Epidermal melanocyte (primary cell): ENCODE data around the gene NUDT5.

Experiments
- DNase-seq: peaks from one replicate; pipeline ENCODE4 v3.0.0; 2011; ENCODE audit warnings: low spot score; ENCODE audit not compliant: insufficient read length

NUDT5 gene

DNA sequence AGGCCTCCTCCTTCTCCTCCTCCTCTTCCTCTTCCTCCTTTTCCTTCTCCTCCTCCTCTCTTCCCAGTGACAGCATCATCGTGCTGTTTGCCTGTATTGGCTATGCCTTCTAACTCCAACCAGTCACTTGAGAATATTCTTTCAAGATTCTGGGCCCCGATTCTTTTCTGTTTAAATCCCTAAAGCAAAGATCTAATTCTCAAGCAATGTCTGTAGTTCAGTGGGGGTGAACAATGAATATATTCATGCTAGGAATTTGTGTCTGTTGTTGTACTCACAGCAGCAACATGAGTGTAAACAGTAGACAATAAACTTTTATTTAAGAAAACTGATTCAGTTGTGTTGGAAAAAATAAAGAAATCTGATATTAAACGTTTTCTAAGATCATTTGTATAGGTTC lies 30.7 kb downstream of the NUDT5 start:
- DNase-seq: peak; percentile 61

DNA sequence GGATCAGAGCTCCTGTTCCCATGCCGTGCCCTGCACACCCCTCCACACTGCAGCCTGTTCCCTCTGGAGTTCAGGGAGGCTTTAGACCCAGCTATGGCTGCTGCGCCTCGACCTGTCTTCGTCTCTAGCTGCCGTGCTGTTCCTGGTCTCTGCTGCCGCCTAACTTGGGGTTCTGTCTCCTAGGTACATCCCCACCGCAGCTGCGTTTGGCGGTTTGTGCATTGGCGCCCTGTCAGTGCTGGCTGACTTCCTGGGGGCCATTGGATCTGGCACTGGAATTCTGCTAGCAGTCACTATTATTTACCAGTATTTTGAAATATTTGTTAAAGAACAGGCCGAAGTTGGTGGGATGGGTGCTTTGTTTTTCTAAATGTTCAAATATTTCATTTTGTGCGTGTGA lies 31.6 kb downstream of the NUDT5 start:
- no peak for DNase-seq

DNA sequence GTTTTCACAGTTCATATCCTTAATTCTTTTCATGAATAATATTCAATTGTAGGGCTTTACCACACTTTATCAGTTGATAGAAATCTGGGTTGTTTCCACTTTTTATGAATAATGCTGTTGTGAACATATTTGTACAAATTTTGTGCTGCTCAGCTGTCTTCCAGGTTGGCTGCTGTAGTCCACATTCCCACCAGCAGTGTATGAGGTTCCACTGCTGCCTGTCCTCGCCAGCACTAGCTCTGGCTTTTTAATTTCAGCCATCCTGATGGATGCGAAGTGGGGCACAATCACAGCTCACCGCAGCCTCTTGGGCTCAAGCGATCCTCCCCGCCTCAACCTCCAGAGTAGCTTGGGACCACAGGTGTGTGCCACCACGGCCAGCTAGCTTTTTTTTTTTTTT lies 32.8 kb downstream of the NUDT5 start:
- DNase-seq: no peak

DNA sequence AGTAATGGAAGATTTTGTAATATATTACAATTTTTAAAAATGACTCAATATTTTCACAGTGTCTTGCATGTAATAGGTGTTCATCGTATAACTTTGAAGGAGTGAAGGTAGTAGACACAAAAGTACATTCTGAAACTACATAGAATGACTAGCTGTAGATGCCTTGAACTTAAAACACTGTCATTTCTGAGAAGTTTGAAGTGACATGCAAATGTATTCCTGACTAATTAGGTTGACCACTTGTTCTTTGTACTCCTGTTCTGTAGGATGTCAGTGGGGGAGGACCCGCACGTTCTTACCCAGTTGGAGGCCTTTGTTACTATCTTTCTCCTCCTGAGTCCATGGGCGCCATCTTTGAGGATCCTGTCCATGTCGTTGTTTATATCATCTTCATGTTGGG lies 35.0 kb downstream of the NUDT5 start:
- DNase-seq: no peak

DNA sequence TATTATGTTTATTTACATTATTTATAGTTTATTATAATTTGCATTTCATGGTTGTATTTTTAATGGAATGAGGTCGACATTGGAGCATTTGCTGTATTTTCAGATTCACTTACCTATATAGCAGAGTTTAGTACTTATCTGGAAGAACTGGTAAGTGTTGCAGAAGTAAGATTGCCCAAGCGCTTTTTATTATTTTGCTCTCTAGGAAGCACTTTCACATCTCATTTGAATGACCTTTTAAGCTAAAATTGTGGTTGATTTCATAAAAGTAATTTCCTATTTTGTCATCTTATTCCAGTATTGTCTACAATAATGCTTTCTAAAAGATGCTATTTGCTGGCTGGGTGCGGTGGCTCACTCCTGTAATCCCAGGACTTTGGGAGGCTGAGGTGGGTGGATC lies 37.6 kb downstream of the NUDT5 start:
- no peak for DNase-seq

DNA sequence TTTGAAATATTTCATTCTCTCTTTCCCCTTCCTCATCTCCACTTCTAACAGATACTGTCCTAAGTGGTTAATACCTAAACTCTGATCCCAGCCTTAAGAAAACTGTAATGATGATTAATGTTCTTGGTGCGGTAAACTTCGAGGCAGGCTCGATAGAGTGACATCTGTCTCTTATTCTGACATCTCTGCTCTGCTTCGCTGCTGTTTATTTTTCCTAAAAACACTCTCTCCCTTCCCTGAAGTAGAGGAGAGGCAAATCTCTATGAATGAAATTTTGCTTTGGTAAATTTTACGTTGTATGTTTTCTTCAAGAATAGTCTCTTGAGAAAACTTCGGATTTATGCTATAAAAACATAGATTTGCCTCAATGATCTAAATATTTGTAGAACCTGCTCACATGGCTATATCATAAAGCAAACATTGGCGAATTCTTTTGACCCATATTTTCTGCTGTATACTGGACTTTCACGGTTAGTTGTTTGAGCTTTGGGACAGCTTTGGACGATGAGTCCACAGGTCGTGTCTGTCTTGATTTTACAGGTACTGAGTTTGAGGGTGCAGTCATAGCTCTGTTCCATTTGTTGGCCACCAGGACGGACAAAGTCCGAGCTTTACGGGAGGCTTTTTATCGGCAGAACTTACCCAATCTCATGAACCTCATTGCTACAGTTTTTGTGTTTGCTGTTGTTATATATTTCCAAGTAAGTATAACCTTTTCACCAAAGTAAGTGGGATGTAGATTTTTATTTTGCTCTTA lies 39.1 kb downstream of the NUDT5 start:
- DNase-seq: no peak

DNA sequence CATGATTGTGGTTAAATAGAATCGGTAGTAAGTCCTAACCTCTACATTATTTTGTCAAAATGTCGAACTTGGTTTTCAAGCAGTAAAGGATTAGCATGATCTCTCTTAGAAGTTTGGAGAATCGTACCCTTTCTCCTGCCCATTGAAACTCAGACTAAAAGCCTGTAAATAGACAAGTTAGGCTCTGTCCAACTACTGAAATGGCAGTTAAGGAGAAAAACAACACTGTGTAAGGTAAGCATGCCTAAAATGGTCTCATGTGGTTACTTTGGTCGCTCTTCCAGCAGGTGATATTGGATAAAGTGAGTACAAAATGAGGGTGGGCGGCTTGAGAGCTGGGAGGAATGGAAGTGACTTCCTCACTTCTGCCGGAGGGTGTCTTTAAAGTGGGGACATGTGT lies 41.2 kb downstream of the NUDT5 start:
- no peak for DNase-seq

DNA sequence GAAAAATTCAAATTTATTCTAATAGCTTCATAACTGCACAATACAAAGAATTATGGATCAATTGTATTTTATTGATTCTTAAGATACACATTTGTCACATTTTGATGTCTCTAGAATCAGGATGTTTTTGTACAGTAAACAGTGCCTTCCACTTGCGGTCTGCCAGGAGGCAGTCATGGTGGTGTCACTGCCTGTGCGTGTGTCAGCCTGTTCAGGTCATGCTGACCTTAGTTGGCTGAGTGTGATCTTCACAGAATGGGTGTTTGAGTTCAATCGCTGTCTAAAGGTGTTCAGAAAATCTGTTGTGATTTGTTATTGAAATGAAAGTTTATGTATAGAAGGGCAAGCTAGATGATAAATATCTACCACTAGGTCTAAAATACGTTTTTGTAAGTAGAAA lies 45.5 kb downstream of the NUDT5 start:
- no peak for DNase-seq

DNA sequence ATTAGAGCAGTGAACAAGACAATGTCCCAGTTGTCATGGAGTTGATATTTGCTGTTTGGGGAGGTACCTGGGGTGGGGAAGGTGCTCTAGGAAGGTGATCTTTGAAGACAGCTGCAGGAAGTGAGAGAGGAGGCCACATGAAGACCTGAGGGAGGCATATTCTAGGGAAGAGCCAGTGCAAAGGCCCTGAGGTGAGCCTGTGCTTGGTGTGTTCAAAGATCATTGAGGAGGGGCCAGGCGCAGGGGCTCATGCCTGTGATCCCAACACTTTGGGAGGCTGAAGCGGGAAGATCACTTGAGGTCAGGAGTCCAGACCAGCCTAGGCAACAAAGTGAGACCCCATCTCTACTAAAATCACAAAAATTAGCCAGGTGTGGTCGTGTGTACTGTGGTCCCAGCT lies 51.2 kb downstream of the NUDT5 start:
- no peak for DNase-seq

DNA sequence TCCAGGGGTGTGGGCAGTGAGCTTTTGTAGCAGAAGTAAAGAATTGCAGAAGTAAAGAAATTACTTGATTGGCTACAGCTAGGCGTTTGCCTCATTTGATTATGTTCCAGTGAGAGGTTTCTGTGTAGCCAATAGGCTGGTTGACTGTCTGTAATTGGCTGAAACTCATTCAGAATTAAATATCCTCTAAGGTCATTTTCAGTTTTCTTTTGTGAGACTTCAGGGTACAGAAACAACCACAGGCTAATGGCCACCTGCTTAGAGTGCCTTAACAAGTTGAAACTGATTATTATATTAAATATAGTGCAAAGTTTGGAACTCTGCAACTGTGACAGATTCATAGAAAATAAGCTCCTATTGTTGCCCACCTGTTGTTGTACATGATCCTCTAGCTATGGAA lies 55.7 kb downstream of the NUDT5 start:
- no peak for DNase-seq

DNA sequence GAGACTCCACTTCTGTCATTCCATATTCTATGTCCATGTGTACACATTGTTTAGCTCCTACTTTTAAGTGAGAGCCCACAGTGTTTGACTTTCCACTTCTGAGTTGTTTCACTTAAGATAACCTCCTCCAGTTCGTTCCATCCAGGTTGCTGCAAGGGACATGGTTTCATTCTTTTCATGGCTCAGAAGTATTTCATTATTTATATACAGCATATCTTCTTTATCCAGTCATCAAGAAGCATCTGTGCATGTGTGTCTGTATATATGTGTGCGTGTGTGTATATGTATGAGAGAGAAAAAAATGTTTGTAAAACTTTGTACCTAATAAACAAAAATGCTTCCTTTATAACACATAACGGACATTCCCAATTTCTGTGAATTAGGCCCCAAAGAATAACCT lies 60.1 kb downstream of the NUDT5 start:
- no peak for DNase-seq

DNA sequence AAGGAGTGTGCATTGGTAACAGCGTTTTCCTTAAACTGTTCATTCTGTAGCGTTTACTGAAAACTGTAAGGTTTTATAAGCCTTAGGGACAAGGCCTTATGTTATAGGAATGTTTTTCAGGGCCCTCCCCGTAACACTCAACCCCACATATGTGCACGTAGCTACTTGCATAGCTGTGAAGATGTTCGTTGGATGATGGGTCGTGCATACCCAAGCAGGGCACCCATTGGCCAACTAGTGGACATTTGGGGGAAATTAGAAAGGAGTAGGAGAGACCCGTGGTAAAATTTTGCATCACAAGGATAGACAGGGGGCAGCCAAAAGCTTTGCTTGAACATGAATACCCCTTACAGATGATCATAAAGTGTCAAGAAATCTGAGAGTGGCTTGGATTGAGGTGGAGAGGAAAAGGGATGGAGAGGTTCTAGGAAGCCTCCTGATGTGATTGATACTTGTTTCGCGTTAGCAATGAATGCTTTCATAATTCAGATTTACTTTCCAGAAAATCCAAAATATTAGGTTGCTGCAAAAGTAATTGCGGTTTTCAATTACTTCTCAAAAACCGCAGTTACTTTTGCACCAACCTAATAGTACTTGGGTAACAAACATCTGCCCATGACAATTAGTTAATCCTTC lies 65.3 kb downstream of the NUDT5 start:
- peak; percentile 29 for DNase-seq

DNA sequence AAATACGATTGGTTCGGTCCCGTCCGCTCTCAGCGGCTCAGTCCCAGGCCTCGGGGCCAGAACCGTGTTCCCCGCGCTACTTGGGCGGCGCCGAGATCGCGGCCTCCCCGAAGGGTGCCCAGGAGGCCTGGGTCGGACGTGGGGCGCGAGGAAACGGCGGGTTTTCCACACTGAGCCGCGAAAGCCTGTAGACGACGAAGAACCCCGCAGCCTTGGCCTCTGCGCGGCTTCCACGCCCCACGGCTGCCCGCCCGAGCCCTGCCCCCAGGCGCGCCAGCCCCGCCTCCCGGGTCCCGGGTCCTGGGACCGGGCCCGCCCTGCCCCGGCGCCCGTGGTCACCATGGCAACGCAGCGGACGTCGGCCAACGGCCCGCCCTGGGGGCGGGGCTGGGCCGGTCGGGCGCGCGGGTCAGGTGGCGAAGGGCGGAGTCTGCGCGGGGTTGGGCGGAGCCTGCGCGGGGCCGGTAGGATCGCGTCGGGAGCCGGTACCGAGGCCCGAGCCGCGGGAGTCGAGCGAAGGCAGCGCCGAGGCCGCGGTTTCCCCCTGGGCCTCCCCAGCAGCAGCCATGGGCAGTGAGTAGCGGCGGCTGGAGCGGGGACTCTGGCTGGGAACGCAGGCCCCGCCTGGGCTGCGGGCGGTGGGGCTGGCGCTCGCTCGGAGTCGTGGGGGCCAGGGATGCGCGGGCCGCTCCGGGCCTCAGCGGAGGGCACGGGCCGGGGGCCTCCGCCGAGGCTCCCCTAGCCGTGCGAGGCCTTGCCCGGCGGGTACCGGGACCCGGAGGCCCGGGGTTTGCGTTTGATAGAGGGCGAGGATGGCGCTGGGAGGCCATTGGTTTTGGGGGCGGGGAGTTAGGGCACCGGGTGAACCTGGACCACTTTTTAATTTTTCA lies 66.2 kb downstream of the NUDT5 start, which contains the start of gene SEC61A2:
SEC61A2 (plus strand) TSS at position 456 of the 890 bp plus-strand sequence; CDS start at position 567, 111 bp downstream.
- DNase-seq: peak; percentile 96

DNA sequence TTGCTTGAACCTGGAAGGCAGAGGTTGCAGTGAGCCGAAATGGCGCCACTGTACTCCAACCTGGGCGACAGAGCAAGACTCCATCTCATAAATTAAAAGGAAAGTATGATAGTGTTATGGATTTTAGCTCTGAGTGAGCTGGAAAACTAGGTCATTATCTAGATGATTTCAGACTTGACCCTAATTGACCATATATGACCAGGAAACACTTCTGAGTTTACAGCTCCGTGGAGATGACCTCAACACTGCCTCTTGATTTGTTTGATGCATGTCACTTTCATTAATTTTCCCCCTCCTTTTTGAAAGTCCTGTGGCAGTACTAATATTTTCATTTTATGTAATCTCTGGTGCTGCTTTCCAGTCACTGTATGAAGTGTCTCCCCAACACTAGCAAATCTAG lies 74.0 kb downstream of the NUDT5 start:
- no peak for DNase-seq
